ENCODE results near the gene NDUFB2.

DNA sequence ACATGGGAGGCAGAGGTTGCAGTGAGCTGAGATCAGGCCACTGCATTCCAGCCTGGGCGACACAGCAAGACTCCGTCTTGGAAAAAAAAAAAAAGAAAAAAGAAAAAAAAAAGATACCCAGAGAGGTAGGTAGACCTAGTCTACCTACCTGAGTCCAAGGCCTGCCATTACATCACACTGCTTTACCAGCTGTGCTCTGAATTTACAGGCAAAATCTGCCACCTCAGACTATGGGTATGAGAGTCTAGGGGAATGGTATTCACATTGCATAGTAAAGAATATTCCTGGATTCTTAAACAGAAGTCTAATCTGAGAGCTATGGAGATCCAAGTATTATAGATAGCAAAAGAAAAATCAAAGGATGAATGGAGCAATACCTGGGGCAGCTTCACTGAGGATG is 50.2 kb downstream of the NDUFB2 start:
- no peak for TF ChIP-seq CTCF (optimal IDR thresholded peaks at IDR 0.05 in 1 of 3, IDR thresholded peaks at IDR 0.05 in 1 of 3, conservative IDR thresholded peaks at IDR 0.05 in 1 of 3; ENCODE audit: extremely low read depth in 1 of 3, insufficient read depth in 2 of 3, low read length in 3 of 3)
- no peak for TF ChIP-seq EZH2 (IDR thresholded peaks at IDR 0.05; ENCODE audit: low read length)

All from keratinocyte (primary cell).